ENCODE data around the gene KIAA0513. TPM values are rescaled to one million over a fixed set of nuclear protein-coding genes. Genes with fewer than 3 reads are reported as not detected.
A peak's percentile ranks its signal among the peaks of the same experiment; 100 is the strongest.

The KIAA0513 gene
- total RNA-seq, 1 donor from 2014 or later = 131 TPM

DNA sequence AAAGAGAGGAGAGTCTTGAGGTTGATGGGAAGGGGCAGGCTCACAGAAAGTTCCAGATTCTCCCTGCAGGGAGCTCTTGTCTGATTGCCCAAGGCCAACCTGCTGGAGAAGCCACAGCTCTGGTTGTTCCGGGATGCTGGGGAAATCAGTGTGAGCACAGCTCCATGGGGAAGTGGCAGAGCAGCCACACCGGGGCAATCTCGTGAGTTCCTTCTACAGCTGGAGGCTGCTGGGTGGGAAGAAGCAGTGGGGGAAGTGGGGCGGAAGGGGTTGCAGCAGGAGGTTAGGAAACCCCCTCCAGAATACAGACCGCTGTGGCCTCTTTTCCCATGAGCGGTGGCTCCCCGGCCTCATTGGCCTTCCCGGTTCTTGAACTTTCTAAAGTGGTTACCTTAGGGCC is 34.0 kb downstream of the KIAA0513 start:
- Histone ChIP-seq H3K27me3 (no peaks in the 10 kb centered on the region), H3K9me3 (no peaks in the 10 kb centered on the region), H3K4me3 (no peak overlapping the region), H3K36me3 (peaks cover 0 to 2% of the 10 kb centered on the region in 2 donors), H3K27ac (no peak overlapping the region), H3K4me1 (no peaks in the 10 kb centered on the region)
- DNase-seq (ENCODE audit: low spot score in 2 of 2) = peak in 1 of 2 donors; percentile 24
- no peak for TF ChIP-seq CTCF (IDR thresholded peaks at IDR 0.05)
- intact Hi-C loops (cut with DNase I) = no loop called here

DNA sequence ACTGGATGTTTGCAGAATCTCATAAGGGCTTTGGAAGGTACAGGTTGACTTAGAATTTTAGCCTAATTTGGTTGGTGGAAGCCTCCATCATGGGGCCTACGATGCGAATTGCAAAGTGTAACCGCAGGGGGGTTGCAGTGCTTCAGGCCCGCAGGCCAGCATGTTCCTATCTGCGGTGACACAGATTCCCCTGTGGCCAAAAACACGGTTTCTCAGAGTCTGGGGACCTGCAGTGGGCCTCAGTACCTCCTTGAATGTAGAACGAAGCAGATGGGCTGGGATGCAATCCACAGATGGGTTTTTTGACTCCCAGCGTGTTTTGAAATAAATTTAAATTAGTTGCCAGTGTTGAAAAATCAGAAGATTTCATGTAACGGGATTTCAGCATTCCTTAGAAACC is 34.7 kb downstream of the KIAA0513 start:
- Histone ChIP-seq H3K9me3 (no peaks in the 10 kb centered on the region), H3K4me3 (no peak overlapping the region), H3K4me1 (no peaks in the 10 kb centered on the region), H3K27me3 (no peaks in the 10 kb centered on the region), H3K36me3 (peaks cover 0 to 9% of the 10 kb centered on the region in 2 donors), H3K27ac (no peak overlapping the region)
- DNase-seq (ENCODE audit: low spot score in 2 of 2) = no peak
- TF ChIP-seq CTCF (IDR thresholded peaks at IDR 0.05) = no peak
- intact Hi-C loops (cut with DNase I) = no loop called here

- DNase-seq (ENCODE audit: low spot score in 2 of 2) = no peak
- intact Hi-C loops (cut with DNase I) = no loop called here
- Histone ChIP-seq H3K4me3 (no peak overlapping the region), H3K27ac (no peak overlapping the region), H3K36me3 (peaks cover 0 to 15% of the 10 kb centered on the region in 2 donors), H3K27me3 (no peaks in the 10 kb centered on the region), H3K9me3 (no peaks in the 10 kb centered on the region), H3K4me1 (no peaks in the 10 kb centered on the region)
- TF ChIP-seq CTCF (IDR thresholded peaks at IDR 0.05) = no peak
Observed at GRCh38 chr16:85062845-85063244, 35.2 kb downstream of the KIAA0513 start.

DNA sequence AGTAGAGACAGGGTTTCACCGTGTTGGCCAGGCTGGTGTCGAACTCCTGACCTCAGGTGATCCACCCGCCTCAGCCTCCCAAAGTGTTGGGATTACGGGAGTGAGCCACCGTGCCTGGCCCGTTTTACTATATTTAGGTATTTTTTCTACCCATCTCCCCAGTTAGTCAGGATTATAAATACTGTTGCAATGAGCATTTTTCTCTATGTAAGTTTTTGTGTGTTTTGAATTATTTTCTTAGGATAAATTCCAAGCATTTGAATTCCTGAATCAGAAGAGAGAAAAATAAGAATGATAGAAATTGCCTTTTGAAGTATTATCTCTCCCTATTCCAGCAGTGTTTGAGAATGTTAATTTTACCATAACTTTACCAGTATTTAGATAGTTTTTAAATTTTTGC is 36.6 kb downstream of the KIAA0513 start:
- no peaks in the 10 kb centered on the region for H3K27me3 ChIP-seq
- DNase-seq (ENCODE audit: low spot score in 2 of 2) = no peak
- peaks cover 0 to 21% of the 10 kb centered on the region in 2 donors for H3K36me3 ChIP-seq
- TF ChIP-seq CTCF (IDR thresholded peaks at IDR 0.05) = no peak
- H3K9me3 ChIP-seq = no peaks in the 10 kb centered on the region
- no peak overlapping the region for H3K4me3 ChIP-seq
- no peak overlapping the region for H3K27ac ChIP-seq
- no peaks in the 10 kb centered on the region for H3K4me1 ChIP-seq
- intact Hi-C loops (cut with DNase I) = no loop called here

- H3K27ac ChIP-seq = no peak overlapping the region
- H3K9me3 ChIP-seq = no peaks in the 10 kb centered on the region
- no peaks in the 10 kb centered on the region for H3K4me1 ChIP-seq
- no peaks in the 10 kb centered on the region for H3K27me3 ChIP-seq
- H3K4me3 ChIP-seq = no peak overlapping the region
- H3K36me3 ChIP-seq = peaks cover 3 to 28% of the 10 kb centered on the region in 2 donors
- intact Hi-C loops (cut with DNase I) = no loop called here
- TF ChIP-seq CTCF (IDR thresholded peaks at IDR 0.05) = no peak
- DNase-seq (ENCODE audit: low spot score in 2 of 2) = no peak
Observed at GRCh38 chr16:85065099-85065498, 37.5 kb downstream of the KIAA0513 start.

- TF ChIP-seq CTCF (IDR thresholded peaks at IDR 0.05) = no peak
- Histone ChIP-seq H3K4me1 (no peaks in the 10 kb centered on the region), H3K4me3 (no peak overlapping the region), H3K36me3 (peaks cover 3 to 37% of the 10 kb centered on the region in 2 donors), H3K9me3 (no peaks in the 10 kb centered on the region), H3K27me3 (no peaks in the 10 kb centered on the region), H3K27ac (no peak overlapping the region)
- no peak for DNase-seq (ENCODE audit: low spot score in 2 of 2)
- intact Hi-C loops (cut with DNase I) = no loop called here
Observed at GRCh38 chr16:85066346-85066885, 38.8 kb downstream of the KIAA0513 start.

Data from ascending aorta (tissue), 2 donors.